Measurements from ENCODE around the gene RAB11FIP4. TPM values are rescaled to one million over a fixed set of nuclear protein-coding genes. Genes with fewer than 3 reads are reported as not detected.

RAB11FIP4 gene
- polyA plus RNA-seq, 4 donors = 14.1 to 17.2 (median 16.1) TPM

DNA sequence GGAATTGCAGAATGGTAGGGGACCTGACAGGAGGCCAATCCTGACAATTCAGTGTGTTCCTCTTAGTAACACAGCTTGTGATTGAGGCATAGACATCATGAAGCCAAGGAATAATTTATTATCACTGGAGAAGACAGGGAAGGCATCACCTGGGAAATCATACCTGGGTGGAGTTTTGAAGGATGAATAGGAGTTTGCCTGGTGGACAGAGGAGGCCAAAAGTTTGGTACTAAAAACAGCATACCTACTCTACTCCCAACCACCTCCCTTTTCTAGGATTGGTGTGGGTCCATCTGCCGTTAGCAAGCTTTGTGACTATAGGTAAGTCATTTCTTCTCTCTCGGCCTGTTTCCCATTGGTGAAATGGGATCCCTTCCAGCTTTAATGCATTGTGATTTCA is 88.0 kb downstream of the RAB11FIP4 start:
- DNase-seq (ENCODE audit: low read depth in 4 of 4, low spot score in 2 of 4) = no peak

GRCh38 chr17:31480067-31480466 is 88.6 kb downstream of the RAB11FIP4 start:
- no peak for DNase-seq (ENCODE audit: low read depth in 4 of 4, low spot score in 2 of 4)

DNA sequence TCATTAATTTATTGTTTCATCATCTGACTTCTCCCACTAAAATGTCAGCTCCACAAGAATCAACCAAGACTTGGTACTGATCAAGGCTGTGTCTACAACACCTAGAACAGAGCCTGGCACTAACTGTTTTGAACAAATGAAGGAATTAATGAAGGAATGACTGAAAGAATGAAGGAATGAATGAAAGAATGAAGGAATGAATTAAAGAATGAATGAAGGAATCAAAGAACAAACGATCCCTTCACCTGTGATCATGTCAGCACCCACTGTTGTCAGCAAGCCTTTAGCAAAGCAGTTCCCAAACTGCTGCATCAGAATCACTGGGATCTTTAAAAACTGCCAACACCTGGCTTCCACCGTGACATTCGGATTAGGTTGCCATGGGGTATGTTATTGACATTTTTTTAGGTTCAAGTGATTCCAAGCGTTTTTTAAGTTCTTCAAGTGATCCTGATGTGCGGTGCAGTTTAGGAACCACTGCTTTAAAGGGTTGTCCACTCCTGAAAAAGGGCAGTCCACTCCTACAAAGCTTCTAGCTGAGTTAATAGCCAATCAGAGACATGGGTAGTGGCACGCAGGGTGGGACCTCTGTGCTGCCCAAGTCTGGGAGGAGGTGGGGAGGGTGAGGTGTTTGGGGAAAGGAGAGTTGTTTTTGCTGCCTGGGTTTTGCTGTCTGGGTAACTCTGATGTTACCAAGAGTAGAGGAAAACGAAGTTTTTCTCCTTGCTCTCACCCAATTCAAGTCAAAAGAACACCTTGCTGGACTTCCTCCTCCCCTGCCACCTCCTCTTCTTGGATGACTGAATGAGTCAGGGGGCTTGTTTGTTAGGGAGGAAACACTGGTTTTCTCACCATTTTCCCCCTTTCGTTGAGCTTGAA is 89.7 kb downstream of the RAB11FIP4 start:
- no peak for DNase-seq (ENCODE audit: low read depth in 4 of 4, low spot score in 2 of 4)

GRCh38 chr17:31481783-31482081 is 90.3 kb downstream of the RAB11FIP4 start:
- no peak for DNase-seq (ENCODE audit: low read depth in 4 of 4, low spot score in 2 of 4)

DNA sequence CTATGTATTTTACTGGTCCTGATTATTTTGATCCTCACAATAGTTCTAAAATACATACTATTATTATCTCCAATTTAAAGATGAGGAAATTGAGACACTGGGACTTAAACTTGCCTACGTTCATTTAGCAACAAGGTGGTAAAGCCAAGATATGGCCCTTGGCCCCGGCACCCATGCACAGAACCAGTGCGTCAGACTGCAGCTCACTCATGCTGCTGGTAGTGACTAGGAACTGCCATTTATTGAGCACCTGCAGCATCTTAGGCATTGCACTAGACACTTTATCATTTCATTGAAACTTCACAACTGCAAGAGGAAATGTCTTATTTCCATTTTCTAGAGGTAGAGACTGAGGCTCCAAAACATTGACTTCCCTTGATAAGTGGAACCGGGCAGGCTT is 93.3 kb downstream of the RAB11FIP4 start:
- DNase-seq (ENCODE audit: low read depth in 4 of 4, low spot score in 2 of 4) = no peak

- no peak for DNase-seq (ENCODE audit: low read depth in 4 of 4, low spot score in 2 of 4)
These were observed 95.0 kb downstream of the RAB11FIP4 start for GRCh38 chr17:31486351-31487062.

GRCh38 chr17:31487063-31487647 is 95.7 kb downstream of the RAB11FIP4 start:
- DNase-seq (ENCODE audit: low read depth in 4 of 4, low spot score in 2 of 4) = no peak

DNA sequence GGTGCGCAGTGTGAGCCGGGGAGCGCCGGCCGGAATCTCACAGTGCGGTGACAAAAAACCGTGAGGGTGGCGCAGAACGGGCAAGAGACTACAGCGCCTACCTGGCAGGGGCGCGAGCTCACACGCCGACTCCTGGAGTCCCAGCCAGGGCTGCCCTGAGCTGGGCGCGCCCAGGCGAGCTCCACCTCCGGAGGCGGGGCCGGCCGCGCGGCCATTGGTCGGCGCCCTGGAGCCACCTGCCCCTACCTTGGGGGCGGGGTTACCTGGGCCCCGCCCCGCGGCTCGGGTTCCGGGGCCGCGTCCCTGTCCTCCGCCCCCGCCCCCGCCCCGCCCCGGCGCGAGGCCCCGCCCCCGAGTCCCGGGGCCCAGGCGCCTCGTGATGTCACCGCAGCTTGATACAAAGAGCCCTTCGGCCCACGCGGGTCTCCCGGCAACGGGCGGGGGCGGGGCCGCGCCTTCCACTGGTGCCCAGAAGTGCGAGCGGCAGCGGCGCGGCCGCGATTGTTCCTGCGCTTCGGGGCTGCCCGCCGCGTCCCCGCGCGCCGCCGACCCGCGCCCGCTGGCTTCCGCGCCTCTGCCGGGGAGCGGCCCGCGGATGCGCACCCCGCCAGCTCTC is 96.3 kb downstream of the RAB11FIP4 start:
- peak; percentile 60 to 84 (median 72) for DNase-seq (ENCODE audit: low read depth in 4 of 4, low spot score in 2 of 4)

GRCh38 chr17:31488264-31488981 is 96.9 kb downstream of the RAB11FIP4 start:
- DNase-seq (ENCODE audit: low read depth in 4 of 4, low spot score in 2 of 4) = no peak

DNA sequence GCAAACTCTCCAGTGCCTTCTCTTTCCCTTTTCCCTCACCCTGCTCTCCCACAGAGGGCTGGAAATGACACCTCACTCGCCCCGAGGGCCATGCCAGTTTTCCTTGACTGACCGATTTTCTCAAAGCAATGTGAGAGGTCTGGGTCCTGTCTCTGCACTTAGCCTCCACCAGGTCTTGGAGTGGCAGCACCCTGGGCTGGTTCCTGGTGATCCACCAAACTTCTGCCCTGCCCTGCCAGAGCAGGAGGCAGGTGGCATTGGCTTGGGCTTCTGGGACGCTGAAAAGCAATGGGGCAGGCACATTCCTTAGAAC is 97.5 kb downstream of the RAB11FIP4 start:
- no peak for DNase-seq (ENCODE audit: low read depth in 4 of 4, low spot score in 2 of 4)

- no peak for DNase-seq (ENCODE audit: low read depth in 4 of 4, low spot score in 2 of 4)
These were observed 98.0 kb downstream of the RAB11FIP4 start for GRCh38 chr17:31489295-31490018.

DNA sequence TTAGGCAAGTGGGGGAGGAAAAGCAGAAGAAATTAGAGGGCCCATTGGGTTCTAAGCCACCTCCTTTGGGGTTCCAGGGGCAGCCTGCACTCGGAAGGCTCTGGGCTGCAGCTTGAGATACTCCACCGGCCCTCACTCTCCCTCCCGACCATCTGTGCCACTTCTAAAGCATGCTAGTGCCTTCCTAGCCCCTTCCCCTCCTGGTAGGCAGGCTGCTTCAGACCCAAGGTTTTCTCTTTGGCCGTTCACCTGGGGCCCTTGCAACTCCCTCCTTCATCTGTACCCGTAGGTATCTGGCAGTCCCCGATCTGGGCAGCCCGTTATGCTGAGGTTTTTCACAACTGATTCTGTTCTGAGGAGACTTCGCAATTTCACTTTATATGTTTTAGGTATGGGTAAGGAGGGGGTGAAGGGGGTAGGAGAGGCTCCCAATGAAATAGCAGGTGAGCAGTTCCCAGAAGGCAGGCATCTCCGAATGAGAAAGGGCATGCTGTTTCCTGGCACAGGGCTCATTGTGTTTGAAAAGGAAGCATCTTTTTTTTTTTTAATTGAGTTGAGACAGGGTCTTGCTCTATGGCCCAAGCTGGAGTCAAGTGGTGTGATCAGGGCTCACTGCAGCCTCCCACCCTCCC is 98.7 kb downstream of the RAB11FIP4 start:
- DNase-seq (ENCODE audit: low read depth in 4 of 4, low spot score in 2 of 4) = no peak

DNA sequence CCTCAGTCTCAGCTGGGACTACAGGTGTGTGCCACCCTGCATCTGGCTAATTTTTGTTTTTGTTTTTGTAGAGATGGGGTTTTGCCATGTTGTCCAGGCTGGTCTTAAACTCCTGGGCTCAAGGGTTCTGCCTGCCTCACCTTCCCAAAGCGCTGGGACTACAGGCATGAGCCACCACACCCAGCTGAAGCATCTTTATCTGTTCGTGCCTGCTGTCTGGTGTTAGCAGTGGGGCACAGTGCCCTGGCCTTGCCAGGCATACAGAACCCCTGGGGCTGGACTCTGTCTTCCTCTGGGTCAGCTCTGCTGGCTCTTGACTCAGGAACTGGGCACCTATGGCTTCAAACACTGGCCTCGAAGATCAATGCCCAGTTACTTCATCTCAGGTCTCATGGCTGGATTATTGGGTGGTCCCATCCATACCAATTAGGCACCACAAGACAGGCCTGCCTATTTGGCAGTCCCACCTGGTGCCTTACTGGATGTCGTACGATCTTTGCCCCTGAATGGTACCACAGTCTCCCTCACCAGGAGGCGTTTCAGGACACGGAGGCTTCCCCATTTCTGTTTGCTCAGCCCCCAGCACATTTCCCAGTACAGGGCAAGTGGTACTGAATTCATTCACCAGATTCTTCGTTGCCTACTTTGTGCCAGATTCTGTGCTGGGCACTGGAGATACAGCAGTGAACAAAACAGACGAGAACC is 99.3 kb downstream of the RAB11FIP4 start:
- DNase-seq (ENCODE audit: low read depth in 4 of 4, low spot score in 2 of 4) = no peak

GRCh38 chr17:31491376-31492131 is 100.1 kb downstream of the RAB11FIP4 start:
- no peak for DNase-seq (ENCODE audit: low read depth in 4 of 4, low spot score in 2 of 4)

- DNase-seq (ENCODE audit: low read depth in 4 of 4, low spot score in 2 of 4) = no peak
These were observed 100.7 kb downstream of the RAB11FIP4 start for GRCh38 chr17:31492206-31492605.

DNA sequence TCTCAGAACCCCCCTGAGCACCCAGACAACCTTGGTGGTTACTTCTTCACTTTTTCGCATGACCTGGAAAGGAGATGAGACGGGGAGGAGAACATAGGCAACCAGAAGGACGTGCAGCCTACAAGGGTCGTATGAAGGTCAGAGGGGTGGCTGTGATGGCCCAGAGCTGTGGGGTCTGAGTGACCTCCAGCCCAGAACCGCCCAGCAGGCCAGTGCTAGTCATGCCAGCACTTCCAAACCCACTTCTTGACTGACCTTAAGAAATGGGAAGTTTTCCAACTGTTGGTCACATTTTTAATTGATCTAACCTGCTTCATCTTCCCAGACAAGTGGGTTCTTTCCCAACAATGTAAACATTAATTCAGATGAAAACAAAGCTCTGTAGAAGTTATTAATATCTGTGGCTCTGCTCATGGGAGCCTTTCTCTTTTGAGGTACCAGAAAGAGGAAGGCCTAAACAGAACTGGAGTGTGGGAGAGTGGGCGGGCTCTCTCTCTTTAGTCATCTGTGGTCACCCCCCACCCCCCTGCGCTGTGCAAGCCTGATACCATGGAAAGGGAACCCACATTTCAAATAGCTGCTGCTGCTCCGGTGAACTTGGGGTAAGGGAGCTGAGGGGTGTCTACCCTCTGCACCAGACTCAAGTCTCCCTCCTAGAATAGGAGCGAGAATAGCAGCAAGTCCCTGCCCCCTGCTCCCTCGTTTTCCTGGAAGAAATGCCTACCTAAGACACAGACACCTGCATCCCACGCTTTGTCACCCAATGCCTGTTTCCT is 101.6 kb downstream of the RAB11FIP4 start:
- no peak for DNase-seq (ENCODE audit: low read depth in 4 of 4, low spot score in 2 of 4)

DNA sequence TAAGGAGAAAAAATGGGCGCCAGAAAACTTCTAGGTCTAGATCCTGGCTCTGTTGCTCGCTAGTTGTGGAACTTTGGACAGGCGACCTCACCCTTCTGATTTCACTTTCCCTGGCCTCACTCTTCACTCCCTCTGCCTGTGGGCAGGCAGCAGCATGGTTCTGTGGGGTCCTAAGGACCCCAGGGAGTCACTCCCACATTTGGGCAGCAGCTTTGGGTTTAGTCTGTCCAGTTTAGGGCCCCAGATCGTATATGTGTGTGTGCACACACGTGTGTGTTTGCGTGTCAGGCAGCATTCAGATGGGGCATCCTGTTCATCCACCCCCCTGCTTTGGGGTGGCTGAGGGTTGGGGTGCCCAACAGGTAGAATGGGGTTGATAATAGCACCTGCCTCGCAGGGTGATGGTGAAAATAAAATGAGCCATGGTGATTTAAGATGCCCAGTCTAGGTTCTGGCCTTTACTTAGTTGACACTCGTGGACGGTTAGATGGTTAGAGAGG is 102.2 kb downstream of the RAB11FIP4 start:
- no peak for DNase-seq (ENCODE audit: low read depth in 4 of 4, low spot score in 2 of 4)

All from left renal cortex interstitium (tissue), 4 donors.